Putamen (tissue), 1 donor: ENCODE results near the gene UBE2F.
"Not testable (repeated sequence)": the region's sequence is repeated elsewhere in the genome, so short reads cannot be mapped to it uniquely, and the experiment has no call there.

Source experiments
- DNase-seq: peaks from one replicate; pipeline ENCODE4 v3.0.0-alpha.2; 2016; ENCODE audit warnings: low spot score

Gene UBE2F

GRCh38 chr2:238053191-238053776 is 86.5 kb downstream of the UBE2F start:
- DNase-seq, result no peak

GRCh38 chr2:238055841-238056240 is 89.0 kb downstream of the UBE2F start:
- no peak for DNase-seq

- DNase-seq, result not testable (repeated sequence)
Measured at GRCh38 chr2:238057696-238058575, 91.1 kb downstream of the UBE2F start.

GRCh38 chr2:238059505-238059904 is 92.7 kb downstream of the UBE2F start:
- DNase-seq, result no peak

GRCh38 chr2:238060096-238060541 is 93.3 kb downstream of the UBE2F start:
- peak; percentile 16 for DNase-seq

- DNase-seq, result peak; percentile 99
Measured at GRCh38 chr2:238060542-238061314, 93.9 kb downstream of the UBE2F start, which contains the start of gene SCLY. TSS of gene SCLY (plus strand) at chr2:238061001. CDS start at chr2:238061055, 54 bp downstream.

- DNase-seq, result no peak
Measured at GRCh38 chr2:238061315-238062202, 94.7 kb downstream of the UBE2F start.

- DNase-seq, result no peak
Measured at GRCh38 chr2:238063414-238064189, 96.8 kb downstream of the UBE2F start.

- DNase-seq, result no peak
Measured at GRCh38 chr2:238064376-238064775, 97.6 kb downstream of the UBE2F start.

- DNase-seq, result no peak
Measured at GRCh38 chr2:238065071-238065846, 98.4 kb downstream of the UBE2F start.

GRCh38 chr2:238066218-238066617 is 99.4 kb downstream of the UBE2F start:
- DNase-seq, result no peak

GRCh38 chr2:238066718-238067117 is 99.9 kb downstream of the UBE2F start:
- not testable (repeated sequence) for DNase-seq

GRCh38 chr2:238067939-238068338 is 101.1 kb downstream of the UBE2F start:
- DNase-seq, result no peak

- DNase-seq, result no peak
Measured at GRCh38 chr2:238069021-238069709, 102.4 kb downstream of the UBE2F start.

GRCh38 chr2:238069877-238070276 is 103.1 kb downstream of the UBE2F start:
- DNase-seq, result no peak

GRCh38 chr2:238075397-238075796 is 108.6 kb downstream of the UBE2F start:
- DNase-seq, result no peak

GRCh38 chr2:238077292-238077691 is 110.5 kb downstream of the UBE2F start:
- no peak for DNase-seq

- no peak for DNase-seq
Measured at GRCh38 chr2:238079874-238080327, 113.1 kb downstream of the UBE2F start.

GRCh38 chr2:238080518-238080917 is 113.7 kb downstream of the UBE2F start:
- no peak for DNase-seq
